DMS114 treated with DMSO at 0.1 percent for 48 hours (cell line): ENCODE measurements around the gene SLC24A4.

Experiments
- DNase-seq: peaks from one replicate; lab custom pipeline; 2025; ENCODE audit not compliant: unreplicated experiment; lab: John Stamatoyannopoulos, UW

Gene SLC24A4

DNA sequence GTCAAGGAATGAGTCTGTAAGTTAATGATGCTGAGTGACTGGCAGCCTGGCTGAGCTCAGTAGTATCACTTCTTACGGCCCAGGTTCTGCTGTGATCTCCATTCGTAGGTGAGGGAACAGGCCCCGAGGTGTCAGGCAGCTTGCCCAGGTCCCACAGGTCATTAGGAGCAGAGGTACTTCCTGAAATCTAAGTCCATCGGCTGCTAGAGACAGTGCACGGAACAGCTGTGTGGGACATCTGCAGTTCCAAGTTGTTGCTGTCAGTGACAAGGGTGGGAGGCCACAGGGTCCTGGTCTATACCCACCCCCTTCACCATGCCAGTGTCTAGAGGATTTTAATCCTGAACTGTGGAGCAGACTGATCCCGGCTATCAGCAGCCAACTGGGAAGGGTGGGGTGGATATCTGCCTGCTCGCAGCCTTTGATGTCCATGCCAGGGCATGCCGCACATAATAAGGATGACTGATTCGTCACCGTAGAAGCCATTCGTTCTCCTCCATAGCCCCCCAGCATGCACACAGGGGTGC lies 108.3 kb downstream of the SLC24A4 start:
- DNase-seq = no peak

DNA sequence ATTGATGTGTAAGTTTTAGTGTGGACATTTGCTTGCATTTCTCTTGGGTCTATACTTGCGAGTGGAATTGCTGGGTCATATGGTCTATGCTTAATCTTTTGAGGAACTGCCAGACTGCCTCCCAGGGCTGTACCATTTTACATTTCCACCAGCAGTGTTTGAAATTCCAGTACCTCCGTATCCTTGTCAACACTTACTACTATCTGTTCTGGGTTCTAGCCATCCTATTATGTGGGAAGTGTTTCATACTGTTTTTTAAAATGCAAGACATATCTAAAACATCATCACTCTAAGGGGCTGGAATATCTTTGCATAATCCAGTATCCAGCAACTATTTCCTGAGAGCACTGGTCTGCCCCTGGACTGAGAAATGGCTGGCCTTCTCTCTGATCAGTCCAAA lies 110.4 kb downstream of the SLC24A4 start:
- no peak for DNase-seq

DNA sequence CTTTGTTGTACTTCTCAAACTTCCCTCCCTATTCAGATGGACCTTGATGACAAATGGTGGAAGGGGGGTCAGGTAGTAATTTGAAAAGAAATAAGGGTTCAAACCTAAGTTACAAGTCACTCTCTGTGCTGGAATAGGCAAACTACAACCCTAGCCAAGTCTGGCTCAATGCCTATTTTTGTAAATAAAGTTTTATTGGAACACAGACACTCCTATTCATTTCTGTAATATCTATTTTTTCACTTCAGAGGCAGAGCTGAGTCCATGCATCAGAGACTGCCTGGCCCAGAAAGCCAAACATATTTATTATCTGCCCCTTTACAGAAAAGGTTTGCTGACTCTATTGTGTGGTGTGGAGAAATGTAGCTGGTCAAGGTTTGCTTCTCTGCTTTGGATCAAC lies 112.2 kb downstream of the SLC24A4 start:
- DNase-seq = no peak

DNA sequence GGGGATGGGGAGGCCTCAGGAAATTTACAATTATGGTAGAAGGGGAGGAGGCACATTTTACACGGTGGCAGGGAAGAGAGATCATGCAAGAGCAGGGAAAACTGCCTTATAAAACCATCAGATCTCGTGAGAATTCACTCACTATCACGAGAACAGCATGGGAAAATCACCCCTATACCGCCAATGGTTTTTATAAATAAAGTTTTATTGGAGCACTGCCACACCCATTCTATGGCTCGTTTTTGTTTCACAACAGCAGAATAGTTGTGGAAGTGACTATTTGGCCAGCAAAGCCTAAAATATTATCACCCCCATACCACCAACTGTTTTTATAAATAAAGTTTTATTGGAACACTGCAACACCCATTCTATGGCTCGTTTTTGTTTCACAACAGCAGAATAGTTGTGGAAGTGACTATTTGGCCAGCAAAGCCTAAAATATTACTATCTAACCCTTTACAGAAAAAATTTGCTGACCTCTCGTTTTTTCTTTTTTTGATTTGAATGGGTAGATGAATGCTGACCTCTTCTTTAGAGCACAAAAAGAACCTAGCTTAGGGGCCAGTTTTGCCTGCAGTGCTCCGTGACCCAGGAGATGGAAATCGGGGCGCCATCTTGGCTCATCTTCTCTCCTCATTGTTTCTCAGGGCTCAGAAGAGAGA lies 113.3 kb downstream of the SLC24A4 start:
- DNase-seq = no peak

DNA sequence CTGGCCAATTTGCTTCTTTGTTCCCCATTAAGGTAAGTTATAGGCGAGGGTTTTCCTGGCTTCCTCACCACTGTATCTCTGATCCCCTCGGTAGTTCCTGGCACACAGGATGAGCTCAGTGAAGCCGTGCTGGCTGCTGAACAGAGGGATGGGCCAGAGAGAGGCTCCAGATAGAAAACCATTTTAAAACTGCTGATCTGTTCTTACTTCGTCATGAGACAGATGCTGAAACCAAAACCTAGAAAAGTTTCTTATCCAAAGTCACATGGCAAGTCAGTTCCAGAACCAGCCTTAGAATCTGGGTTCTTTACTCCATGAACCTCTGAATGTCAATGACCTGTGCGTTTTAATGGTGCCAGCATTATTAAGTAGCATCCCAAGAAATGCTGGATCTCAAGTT lies 114.3 kb downstream of the SLC24A4 start:
- no peak for DNase-seq

DNA sequence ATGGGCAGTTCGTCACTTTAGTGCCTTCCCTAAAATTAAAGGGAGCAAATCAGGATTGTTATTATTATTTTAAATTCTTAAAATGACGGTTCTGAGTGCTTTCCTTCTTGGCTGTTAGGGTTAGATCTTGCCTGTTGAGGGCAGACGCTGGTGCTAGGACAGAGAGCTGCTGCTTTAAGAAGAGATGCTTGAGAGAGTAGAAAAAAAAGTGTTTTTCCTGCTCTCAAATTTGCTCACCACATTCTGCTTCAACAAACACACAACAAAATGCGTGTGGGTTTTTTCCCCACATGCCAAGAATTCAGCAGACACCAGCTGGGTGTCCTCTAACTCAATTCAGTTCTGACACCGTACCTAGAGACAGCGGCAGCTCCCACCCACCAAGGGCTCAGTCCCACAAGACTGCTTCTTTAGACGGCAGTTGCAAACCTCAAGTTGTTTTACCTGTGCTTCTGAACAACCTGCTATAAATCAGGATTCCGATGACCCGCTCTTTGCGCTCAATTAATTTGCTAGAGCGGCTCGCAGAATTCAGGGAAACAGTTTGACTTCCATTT lies 114.8 kb downstream of the SLC24A4 start:
- no peak for DNase-seq

DNA sequence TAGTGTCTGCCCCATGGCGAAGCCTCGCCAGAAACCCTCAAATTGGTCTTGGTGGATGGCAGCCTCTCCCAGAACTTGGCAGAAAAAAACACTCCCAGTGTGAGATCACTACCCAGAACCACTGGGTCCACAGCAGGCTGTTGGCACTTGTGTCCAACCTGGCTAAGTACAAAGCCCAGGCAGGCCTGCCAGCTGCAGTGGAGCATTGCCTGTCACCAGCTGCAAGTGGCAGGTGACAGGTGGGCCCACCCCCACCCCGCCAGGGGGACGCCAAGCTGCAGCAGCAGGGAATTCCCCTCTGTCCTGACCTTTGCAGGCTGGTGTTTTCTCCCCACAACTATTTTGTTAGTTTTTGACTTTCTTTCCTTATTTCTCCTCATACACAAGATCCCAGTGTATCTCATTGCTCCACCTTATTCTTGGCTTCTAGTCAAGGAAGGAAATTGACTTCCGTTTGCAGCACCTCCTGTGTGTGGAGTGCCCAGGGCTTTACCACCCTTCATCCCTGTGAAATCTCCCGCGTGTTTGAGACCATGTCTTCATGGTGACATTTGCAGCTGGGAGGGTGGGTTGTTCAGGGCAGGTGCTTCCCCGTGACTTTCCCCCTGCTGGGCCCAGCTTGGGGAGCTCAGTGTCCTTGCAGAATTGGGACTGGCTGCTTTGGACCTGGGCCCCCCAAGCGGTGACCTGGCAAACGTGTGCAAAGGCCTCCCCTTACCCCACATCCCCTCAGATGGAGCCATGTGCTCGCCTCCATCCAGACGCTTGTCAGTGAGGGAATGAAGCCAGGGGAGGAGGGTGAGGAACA lies 116.8 kb downstream of the SLC24A4 start:
- DNase-seq = no peak

DNA sequence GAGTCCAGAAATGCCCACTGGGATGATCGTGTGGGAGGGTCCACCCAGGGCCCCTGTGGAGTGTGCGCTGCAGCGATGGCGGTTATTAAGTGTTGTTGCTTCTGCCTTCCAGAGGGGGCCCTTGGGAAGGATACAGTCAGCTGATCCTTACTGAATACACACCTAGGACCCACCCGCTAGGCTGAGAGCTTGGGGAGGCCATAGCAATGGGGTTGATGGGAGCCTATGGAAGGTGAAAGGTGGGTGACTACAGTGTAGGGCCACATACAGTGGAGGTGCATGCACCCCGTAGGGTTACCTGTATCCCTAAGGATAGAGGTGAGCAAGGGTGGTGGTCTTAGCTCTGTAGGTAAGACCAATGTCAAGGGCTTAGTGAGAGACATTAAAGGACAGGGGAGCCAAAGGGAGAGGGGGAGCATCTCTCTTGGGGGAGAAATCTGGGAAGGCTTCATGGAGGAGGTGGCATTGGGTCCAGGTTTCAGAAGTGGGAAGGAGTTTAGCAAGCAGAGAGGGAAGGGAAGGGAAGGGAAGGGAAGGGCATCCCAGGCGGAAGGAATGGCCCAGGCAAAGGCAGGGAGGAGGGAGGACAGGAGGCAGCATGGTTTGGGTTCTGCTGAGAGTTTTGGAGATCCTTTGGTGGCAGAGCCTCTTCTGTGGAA lies 117.5 kb downstream of the SLC24A4 start:
- no peak for DNase-seq

DNA sequence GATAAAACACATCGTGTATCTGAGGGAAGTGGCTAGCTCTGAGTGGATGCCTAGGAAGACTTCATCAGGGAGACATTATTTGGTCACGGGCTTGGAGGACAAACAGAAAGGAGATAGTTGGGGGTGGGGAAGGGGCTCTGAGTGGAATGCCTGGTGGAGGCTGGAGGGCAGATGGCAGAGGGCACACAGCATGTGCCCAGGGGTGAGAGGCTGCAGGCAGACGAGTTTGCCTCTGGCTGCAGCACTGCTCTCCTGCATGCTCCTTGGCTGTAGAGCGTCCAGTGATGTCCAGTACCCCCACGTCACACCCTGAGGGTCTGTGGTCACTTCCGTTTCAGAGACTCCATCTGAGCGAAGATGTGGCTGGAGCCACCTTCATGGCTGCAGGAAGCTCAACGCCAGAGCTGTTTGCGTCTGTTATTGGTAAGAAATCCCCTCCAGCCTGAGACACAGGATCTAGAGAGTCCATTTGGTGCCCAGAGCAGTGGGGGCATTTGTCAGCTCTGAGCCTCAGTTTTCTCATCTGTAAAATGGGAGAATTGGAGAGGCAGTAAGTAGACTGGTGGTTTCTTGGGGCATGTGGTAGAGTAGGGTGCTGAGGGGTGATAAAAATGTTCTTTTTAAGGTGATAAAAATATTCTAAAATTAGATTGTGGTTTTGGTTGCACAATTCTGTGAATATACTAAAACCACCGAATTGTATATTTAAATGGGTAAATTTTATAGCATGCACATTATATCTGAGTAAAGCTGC lies 119.0 kb downstream of the SLC24A4 start:
- no peak for DNase-seq

DNA sequence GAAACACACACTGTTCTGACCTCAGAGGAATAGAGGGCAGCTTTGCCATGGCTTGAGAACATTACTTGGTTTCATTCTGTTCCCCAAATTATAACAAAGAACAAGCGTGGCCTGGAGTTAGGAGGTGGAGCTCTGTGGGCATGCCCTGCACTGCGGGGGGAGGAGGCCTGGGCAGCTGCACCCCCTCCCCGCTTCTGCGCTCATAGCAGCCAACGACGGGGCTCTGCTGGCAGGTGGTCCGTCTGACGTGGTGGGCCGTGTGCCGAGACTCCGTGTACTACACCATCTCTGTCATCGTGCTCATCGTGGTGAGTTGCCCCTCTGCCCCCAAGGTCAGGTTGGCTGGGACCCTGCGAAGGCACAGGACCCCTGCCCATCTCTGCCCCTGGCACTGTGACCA lies 120.2 kb downstream of the SLC24A4 start:
- no peak for DNase-seq

DNA sequence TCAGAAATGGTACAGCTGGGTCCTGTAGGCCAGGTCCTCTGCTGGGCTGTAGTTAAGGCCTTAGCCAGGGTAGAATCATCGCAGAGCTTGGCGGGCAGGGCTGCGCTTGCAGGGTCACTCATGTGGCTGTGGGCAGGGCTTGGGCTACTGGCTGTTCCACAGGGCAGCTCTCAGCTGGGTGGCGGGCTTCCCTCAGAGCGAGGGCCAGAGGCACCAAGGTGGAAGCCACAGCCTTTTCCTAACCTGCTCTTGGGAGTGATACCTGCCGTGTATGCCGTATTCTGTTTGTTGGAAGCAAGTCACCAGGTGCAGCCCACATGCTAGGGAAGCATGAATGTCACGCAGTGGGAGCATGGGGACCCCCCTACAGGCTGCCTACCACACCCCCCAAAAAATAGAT lies 120.8 kb downstream of the SLC24A4 start:
- no peak for DNase-seq

DNA sequence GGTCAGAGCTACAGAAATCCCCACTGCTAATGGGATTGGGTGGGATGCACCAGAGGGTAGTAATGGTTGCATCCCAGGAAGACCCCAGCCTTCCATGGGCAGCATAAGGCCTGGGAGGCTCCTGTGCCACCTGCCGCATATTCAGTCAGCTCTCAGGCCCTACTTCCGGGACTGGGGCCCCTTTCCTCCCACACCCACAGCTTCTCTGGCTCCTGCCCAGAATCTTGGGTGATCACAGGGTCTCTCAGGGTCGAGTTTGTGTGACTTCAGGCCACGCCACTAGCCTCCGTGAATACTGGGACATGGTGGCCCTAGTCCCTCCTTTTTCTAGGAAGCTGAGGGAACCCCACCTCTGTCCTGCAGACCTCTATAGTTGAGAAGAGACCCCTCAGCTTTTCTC lies 123.8 kb downstream of the SLC24A4 start:
- DNase-seq = no peak

DNA sequence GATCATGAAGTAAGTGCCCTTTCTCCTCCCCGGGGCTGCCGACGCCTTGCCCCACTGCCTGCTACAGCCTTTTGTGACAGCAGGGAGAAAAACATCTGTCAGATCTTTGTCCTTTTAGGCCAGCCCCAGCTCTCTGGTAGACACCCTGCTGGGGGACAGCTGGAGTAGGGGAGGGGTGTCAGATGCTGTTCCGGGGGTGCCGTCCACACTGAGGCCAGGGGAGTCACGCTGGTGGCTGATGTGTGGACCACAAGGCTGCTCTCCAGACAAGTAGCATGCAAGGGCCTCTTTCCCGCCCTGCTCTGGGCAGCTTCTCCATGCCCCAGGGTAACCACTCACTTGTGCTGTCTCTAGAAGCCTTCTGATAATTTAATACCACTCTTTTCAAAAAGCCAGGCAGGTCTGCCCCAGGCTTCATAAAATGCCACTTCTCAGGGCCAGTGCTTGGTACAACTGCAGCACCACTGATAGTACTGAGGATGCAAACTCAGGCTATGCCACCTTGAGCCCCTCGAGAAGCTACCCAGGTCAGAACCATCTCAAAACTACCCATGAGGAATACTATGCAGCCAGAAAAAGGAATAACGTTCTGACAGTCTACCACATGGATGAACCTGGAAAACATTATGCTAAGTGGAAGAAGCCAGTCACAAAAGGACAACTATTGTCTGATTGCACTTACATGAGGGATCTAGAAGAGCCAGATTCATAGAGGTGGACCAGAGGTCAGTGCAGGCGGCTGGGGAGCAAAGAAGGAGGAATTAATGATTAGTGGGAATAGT lies 124.6 kb downstream of the SLC24A4 start:
- no peak for DNase-seq

DNA sequence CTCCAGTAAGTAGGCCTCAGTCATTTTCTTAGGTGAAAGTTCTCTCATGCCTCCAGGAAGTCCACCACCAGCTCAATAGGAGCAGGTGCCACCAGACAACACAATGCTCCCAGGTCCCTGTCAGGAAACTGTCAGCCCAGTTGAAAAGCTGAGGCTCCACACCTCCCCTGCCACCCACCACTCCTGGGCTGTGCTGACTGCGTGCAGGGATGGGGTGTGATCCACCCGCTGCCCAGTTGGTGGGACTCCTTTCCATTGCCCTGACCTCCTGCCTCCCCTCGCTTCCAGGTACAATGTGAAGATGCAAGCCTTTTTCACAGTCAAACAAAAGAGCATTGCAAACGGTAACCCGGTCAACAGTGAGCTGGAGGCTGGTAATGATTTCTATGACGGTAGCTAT lies 125.8 kb downstream of the SLC24A4 start:
- no peak for DNase-seq

DNA sequence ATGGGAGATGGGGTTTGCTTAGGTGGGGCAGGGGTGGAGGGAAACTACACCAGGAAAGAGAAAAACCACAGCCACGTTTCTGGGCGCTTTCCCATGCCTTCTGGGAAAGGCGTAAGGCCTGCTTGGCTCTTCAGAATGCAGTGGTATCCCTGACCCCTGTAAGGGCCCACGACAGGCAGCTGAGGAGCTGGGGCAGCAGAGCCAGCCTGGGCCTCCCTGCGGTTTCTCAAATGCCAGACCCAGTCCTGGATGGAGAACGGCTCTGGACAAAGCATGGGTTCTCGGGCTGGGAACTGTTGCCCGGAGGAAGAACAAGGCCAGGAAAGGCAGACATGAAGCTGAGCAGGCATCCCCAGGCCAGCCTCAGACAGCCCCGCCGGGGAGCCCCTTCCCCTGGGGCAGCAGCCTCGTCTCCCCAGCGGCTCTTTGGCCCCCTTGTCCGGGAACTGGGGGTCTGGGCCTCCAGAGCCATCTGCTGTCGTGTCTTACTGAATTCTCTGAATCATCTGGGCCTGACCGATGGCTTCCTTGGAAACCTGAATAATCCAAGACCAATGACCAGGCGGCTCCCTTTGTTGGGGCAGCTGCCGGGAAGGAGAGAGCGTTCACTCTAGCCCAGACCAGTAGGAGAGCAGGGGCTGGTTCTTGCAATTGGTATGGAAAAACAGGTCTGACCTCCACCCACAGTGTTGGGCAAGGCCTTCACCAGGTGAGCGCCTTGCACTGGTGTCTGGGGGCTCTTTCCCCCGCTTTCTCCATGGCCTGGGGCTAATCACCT lies 126.6 kb downstream of the SLC24A4 start:
- no peak for DNase-seq

DNA sequence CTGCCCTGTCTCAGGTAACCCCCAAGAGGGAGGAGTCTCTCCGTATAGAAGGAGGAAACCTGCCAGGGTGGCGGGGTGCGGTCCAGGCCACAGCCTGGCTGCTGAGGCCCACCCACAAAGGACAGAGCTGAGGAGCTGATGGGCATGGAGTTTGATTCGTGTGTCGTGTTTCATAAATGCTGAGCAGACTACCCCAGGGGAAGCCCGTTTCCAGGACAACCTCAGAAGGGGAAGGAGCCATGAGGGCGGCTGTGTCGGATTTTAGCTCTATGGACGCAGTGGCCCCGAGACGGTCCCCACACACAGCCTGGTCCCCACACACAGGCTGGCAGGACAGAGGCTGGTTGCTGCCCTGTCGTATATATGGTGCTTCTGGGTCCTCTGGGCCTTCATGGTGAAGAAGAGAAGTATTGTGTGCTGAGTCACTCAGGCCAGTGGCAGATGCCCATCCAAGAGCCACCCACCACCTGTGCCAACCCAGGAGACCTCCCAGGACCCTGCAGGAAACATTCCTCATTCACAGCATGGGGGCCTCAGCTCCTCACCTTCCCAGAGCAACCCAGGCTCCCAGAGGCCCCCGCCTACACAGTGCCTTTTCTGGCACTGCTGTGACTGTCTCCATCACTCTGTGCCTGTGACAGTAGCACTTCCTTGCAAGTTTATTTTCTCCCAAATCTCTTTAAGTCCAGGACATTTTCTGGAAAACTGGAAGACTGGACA lies 127.5 kb downstream of the SLC24A4 start:
- no peak for DNase-seq

DNA sequence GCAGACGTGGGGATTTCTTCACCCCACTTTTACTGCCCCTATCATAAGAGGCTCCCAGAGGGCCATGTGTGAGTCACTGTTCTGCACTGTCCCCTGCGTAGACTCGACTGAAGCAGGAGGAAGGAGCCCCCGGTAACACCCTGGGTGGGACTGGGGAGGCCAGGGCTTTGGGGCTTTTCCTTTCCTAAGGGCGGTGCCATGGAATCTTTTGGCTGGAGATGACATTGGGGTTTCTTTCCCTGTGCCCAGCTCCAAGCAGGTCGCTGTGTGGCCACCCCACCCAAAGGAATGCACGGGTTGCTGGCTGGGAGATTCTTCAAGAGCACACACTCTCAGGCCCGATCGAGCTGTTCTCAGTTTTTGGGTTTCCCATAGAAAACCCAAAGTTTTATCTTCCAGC lies 128.3 kb downstream of the SLC24A4 start:
- no peak for DNase-seq

DNA sequence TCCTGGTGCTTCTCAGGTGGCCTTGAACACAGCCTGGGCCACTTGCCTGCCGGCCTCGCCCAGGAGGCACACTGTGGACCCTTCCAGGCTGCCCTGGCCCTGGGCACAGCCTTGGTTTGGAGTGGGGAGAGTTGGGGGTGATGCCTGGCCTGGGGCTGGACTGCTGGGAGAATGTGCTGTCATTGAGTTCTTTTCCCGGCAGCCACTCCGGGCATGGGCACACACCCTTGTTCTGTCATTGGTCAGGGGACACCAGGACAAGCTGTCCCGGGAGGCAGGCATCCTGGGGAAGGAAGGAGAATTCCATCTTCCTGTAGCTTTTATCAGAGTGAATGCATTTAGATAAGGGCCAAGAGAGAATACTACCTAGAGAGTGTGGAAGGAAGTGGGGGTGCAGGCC lies 128.8 kb downstream of the SLC24A4 start:
- no peak for DNase-seq

DNA sequence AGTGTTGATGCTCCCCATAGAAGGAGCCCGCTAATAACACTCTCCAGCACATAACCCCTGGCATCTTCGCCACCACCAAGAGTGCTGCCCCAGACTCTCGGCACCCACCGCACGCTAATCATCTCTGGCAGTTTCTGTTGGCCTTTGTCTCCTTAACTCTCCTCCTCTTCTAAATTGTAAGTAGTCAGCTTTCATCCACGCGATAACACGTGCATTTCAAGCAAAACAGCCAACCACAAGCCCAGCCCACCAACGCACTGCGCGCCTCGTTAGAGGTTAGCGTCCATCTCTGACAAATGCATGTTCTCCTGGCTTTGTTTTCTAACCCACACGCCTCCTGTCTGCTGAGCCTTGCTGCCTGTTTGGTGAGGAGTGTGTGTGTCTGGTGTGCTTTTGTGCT lies 129.5 kb downstream of the SLC24A4 start:
- DNase-seq = no peak
